ENCODE results near the gene BAD. TPM values are rescaled to one million over a fixed set of nuclear protein-coding genes. Genes with fewer than 3 reads are reported as not detected.

Gene BAD
- total and polyA plus RNA-seq, 2 of the 13 experiments (the other 11 are each of a cell fraction or from before 2014, with no cell fraction given) = 17.9 to 28.5 TPM

- no peak for TF ChIP-seq UBTF (CRISPR knock-in tag; IDR thresholded peaks at IDR 0.05)
- TF ChIP-seq MED8 (CRISPR knock-in tag; IDR thresholded peaks at IDR 0.05; ENCODE audit: insufficient replicate concordance) = peak; percentile 3
- TF ChIP-seq AGO2 (optimal IDR thresholded peaks at IDR 0.05; ENCODE audit: low read depth, low read length) = peak; percentile 87
- 0 out of 2 replicates have a peak, but pooled peaks have one; percentile 28 for TF ChIP-seq PATZ1 (CRISPR knock-in tag; IDR thresholded peaks at IDR 0.05)
- no peak for TF ChIP-seq ZNF44 (CRISPR knock-in tag; IDR thresholded peaks at IDR 0.05)
- no peak for TF ChIP-seq SATB2 (CRISPR knock-in tag; IDR thresholded peaks at IDR 0.05)
- TF ChIP-seq HNRNPH1 (optimal IDR thresholded peaks at IDR 0.05; ENCODE audit: low read depth, low read length) = peak; percentile 23
- TF ChIP-seq ZNF749 (CRISPR knock-in tag; IDR thresholded peaks at IDR 0.05; ENCODE audit: borderline replicate concordance) = 0 out of 2 replicates have a peak, but pooled peaks have one; percentile 0
- no peak for TF ChIP-seq NONO (IDR thresholded peaks at IDR 0.05)
- TF ChIP-seq NONO (CRISPR knock-in tag; conservative IDR thresholded peaks at IDR 0.05) = no peak
- no peak for TF ChIP-seq SOX6 (IDR thresholded peaks at IDR 0.05)
- TF ChIP-seq SOX6 (CRISPR knock-in tag; IDR thresholded peaks at IDR 0.05) = no peak
- TF ChIP-seq ZC3H13 (CRISPR knock-in tag; IDR thresholded peaks at IDR 0.05) = 0 out of 2 replicates have a peak, but pooled peaks have one; percentile 10
Measured at GRCh38 chr11:64243236-64243854, 41.1 kb downstream of the BAD start (continued).
